SK-N-SH (cell line): ENCODE measurements around the gene NUP58. TPM values are rescaled to one million over a fixed set of nuclear protein-coding genes. Genes with fewer than 3 reads are reported as not detected.

Experiments used
- CTCF ChIA-PET: fragments of 300-600, 350-600 bp; formaldehyde crosslinking; extraction: SDS; loops from one replicate; lab custom pipeline; 2021; lab: Yijun Ruan, JAX
- POLR2A ChIA-PET: fragments of 350-600 bp; sonication (Branson Sonifier 250); formaldehyde crosslinking; extraction: SDS; loops from one replicate; lab custom pipeline; 2020; ENCODE audit warnings: antibody characterized with exemption, inconsistent platforms; lab: Yijun Ruan, JAX
- DNase-seq: peaks from one replicate; pipeline ENCODE4 v3.0.0; 2012
- H2AFZ ChIP-seq: fragments of 200-600 bp; sonication (generic); 2 replicates; pipeline ENCODE4 v1.8.1; 2016; ENCODE audit warnings: antibody characterized with exemption, mild to moderate bottlenecking, low read depth
- H3F3A ChIP-seq: fragments of 200-600 bp; sonication (generic); replicated peaks from 2 replicates; pipeline ENCODE3; 2016; ENCODE audit warnings: antibody characterized with exemption, mild to moderate bottlenecking; ENCODE audit not compliant: insufficient read depth
- H3K27ac ChIP-seq, 2 experiments: fragments of 200-500 bp in 1 of 2; fragments of 200-600 bp in 1 of 2; sonication (Bioruptor generic) in 1 of 2; sonication (generic), shearing (Covaris generic) in 1 of 2; 2 replicates each; pipeline versions ENCODE4 v1.5.1 to v1.6.1; 2014 to 2016; ENCODE audit warnings: low read depth in 2 of 2, inconsistent platforms in 1 of 2, low read length in 1 of 2, mild to moderate bottlenecking in 1 of 2, mixed read lengths in 1 of 2
- H3K27me3 ChIP-seq: fragments of 200-600 bp; sonication (generic), shearing (Covaris generic); 2 replicates; pipeline ENCODE4 v1.6.1; 2016; ENCODE audit warnings: mixed run types; ENCODE audit not compliant: insufficient read depth
- H3K36me3 ChIP-seq, 2 experiments: fragments of 200-500 bp in 1 of 2; fragments of 200-600 bp in 1 of 2; sonication (Bioruptor generic) in 1 of 2; sonication (generic) in 1 of 2; replicated peaks in 1 of 2; 2 replicates each; pipeline versions ENCODE3 to v1.5.1; 2014 to 2016; ENCODE audit warnings: low read length in 1 of 2, mild to moderate bottlenecking in 1 of 2; ENCODE audit not compliant: insufficient read depth in 2 of 2, control insufficient read depth in 1 of 2
- H3K4me1 ChIP-seq, 2 experiments: fragments of 200-500 bp in 1 of 2; fragments of 200-600 bp in 1 of 2; sonication (Bioruptor generic) in 1 of 2; sonication (generic), shearing (Covaris generic) in 1 of 2; 2 replicates each; pipeline versions ENCODE4 v1.5.1 to v1.6.1; 2014 to 2016; ENCODE audit warnings: low read depth in 1 of 2, low read length in 1 of 2, mixed run types in 1 of 2; ENCODE audit not compliant: insufficient read depth in 2 of 2, control insufficient read depth in 1 of 2
- H3K4me2 ChIP-seq: fragments of 200-600 bp; sonication (generic), shearing (Covaris generic); 2 replicates; pipeline ENCODE4 v1.6.1; 2017; ENCODE audit warnings: mixed run types
- H3K4me3 ChIP-seq, 2 experiments: fragments of 200-500 bp in 1 of 2; fragments of 200-600 bp in 1 of 2; sonication (Bioruptor generic) in 1 of 2; sonication (generic), shearing (Covaris generic) in 1 of 2; 2 replicates each; pipeline versions ENCODE4 v1.5.1 to v1.8.1; 2014 to 2016; ENCODE audit warnings: low read depth in 2 of 2, inconsistent platforms in 1 of 2, low read length in 1 of 2, mild to moderate bottlenecking in 1 of 2, mixed read lengths in 1 of 2, moderate library complexity in 1 of 2
- H3K79me2 ChIP-seq: fragments of 200-600 bp; sonication (generic); 2 replicates; pipeline ENCODE4 v1.8.1; 2017; ENCODE audit warnings: mild to moderate bottlenecking; ENCODE audit not compliant: insufficient read depth
- H3K9ac ChIP-seq: fragments of 200-600 bp; sonication (generic); 2 replicates; pipeline ENCODE4 v1.6.1; 2017; ENCODE audit warnings: mixed run types
- H3K9me2 ChIP-seq: fragments of 200-600 bp; sonication (generic); 2 replicates; pipeline ENCODE4 v1.6.1; 2017; ENCODE audit warnings: mixed run types
- H3K9me3 ChIP-seq: fragments of 200-600 bp; sonication (generic); 2 replicates; pipeline ENCODE4 v1.6.1; 2017; ENCODE audit warnings: mixed run types, mild to moderate bottlenecking, moderate library complexity
- H4K20me1 ChIP-seq: fragments of 200-600 bp; sonication (generic); 2 replicates; pipeline ENCODE4 v1.6.1; 2017; ENCODE audit warnings: mild to moderate bottlenecking, mixed run types; ENCODE audit not compliant: insufficient read depth
- ELF1 ChIP-seq: IDR thresholded peaks from 2 replicates; pipeline ENCODE4 v1.4.0; 2012
- FOSL2 ChIP-seq: IDR thresholded peaks from 2 replicates; pipeline ENCODE4 v1.4.0; 2012; ENCODE audit warnings: low read depth, mild to moderate bottlenecking, moderate library complexity, borderline replicate concordance
- GABPA ChIP-seq: IDR thresholded peaks from 2 replicates; pipeline ENCODE4 v1.4.0; 2012; ENCODE audit warnings: low read depth, mild to moderate bottlenecking
- JUND ChIP-seq: IDR thresholded peaks from 2 replicates; pipeline ENCODE4 v1.4.0; 2012
- MXI1 ChIP-seq: IDR thresholded peaks from 2 replicates; pipeline ENCODE4 v1.6.1; 2012; ENCODE audit warnings: mild to moderate bottlenecking, low read depth, low read length, improper control_type of control experiment
- NFIC ChIP-seq: IDR thresholded peaks from 2 replicates; pipeline ENCODE4 v1.4.0; 2012; ENCODE audit warnings: borderline replicate concordance
- NRF1 ChIP-seq: IDR thresholded peaks from 2 replicates; pipeline ENCODE4 v1.6.1; 2012; ENCODE audit warnings: low read depth, mild to moderate bottlenecking, low read length
- POLR2AphosphoS5 ChIP-seq: IDR thresholded peaks from 2 replicates; pipeline ENCODE4 v1.6.1; 2012; ENCODE audit warnings: low read depth, low read length
- RAD21 ChIP-seq: IDR thresholded peaks from 2 replicates; pipeline ENCODE4 v1.6.1; 2012; ENCODE audit warnings: mild to moderate bottlenecking, low read length
- RCOR1 ChIP-seq: fragments of 150-350 bp; IDR thresholded peaks from 2 replicates; pipeline ENCODE4 v1.6.1; 2017; ENCODE audit warnings: antibody characterized with exemption, low read length
- RFX5 ChIP-seq: IDR thresholded peaks from 2 replicates; pipeline ENCODE4 v1.6.1; 2012; ENCODE audit warnings: mild to moderate bottlenecking, improper control_type of control experiment, low read length
- RXRA ChIP-seq: IDR thresholded peaks from 2 replicates; pipeline ENCODE4 v1.4.0; 2012; ENCODE audit warnings: low read depth, mild to moderate bottlenecking, borderline replicate concordance
- WGBS: methylation state at CpG from one replicate; pipeline ENCODE4 v1.1.6; 2017; ENCODE audit warnings: low lambda C conversion rate; 5-methylcytosine and 5-hydroxymethylcytosine counted together
- polyA plus RNA-seq, 3 experiments: library from polyadenylated mRNA; depleted of rRNA; stranded (reverse); fragments of >200 nt; gene quantifications; 2 replicates each; pipeline ENCODE4 v1.2.3, GENCODE V29; 2012
- TF ChIP-seq, protein P1 (sequence below): fragments of 150-350 bp; IDR thresholded peaks from 2 replicates; pipeline ENCODE4 v1.6.1; 2017; ENCODE audit warnings: antibody characterized with exemption, low read length, low read depth, borderline replicate concordance
- TF ChIP-seq, protein P2 (sequence below): IDR thresholded peaks from 2 replicates; pipeline ENCODE4 v1.4.0; 2012; ENCODE audit warnings: low read depth, borderline replicate concordance
- TF ChIP-seq, protein P3 (sequence below): IDR thresholded peaks from 2 replicates; pipeline ENCODE4 v1.6.1; 2012; ENCODE audit warnings: mild to moderate bottlenecking, low read depth, low read length, moderate library complexity

The NUP58 gene
- polyA plus RNA-seq, 1 of the 3 experiments (the other 2 are of a cell fraction) = 18.1 TPM

DNA sequence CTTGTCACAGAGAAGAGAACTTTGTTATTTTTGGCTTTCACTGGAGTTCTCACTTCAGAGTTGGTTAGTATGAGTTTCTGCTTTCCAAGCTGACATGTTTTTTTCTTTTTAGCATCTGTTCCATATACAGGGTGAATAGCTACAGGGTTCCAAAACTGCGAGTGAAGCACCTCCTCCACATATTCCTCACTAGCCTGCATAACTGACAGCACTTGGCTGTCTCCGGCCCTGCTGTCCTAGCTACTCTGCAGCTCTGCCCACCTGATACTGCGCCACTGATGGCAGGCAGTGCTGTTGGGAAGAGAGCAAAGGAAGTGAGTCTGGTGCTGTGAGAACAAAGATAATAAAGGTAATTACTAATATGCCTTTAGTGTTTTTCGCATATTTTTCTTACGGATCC, 77.1 kb downstream of the NUP58 start (continued):
- TF ChIP-seq, protein P1, sequence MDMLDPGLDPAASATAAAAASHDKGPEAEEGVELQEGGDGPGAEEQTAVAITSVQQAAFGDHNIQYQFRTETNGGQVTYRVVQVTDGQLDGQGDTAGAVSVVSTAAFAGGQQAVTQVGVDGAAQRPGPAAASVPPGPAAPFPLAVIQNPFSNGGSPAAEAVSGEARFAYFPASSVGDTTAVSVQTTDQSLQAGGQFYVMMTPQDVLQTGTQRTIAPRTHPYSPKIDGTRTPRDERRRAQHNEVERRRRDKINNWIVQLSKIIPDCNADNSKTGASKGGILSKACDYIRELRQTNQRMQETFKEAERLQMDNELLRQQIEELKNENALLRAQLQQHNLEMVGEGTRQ = no peak

DNA sequence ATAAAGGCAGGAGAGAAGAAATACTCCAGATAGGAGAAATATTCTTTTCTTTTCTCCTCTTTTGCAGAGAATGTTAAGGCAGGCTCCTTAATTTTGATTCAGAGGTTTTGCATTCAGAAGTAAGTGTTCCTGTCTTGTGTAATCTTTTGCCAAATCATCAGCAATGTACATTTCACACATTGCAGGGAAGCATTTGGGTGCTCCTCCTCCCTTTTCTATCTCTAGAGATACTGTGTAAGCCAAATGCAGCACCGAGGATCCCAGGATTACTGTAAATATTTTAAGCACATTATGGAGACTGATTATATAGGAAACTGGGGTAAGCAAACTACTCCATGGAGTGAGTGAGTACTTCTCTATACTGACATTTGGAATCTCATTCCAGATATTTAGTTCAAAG, 77.6 kb downstream of the NUP58 start:
- TF ChIP-seq MXI1 = no peak
- TF ChIP-seq, protein P2, sequence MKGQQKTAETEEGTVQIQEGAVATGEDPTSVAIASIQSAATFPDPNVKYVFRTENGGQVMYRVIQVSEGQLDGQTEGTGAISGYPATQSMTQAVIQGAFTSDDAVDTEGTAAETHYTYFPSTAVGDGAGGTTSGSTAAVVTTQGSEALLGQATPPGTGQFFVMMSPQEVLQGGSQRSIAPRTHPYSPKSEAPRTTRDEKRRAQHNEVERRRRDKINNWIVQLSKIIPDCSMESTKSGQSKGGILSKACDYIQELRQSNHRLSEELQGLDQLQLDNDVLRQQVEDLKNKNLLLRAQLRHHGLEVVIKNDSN = no peak
- no peak for TF ChIP-seq NFIC
- TF ChIP-seq RXRA = no peak
- TF ChIP-seq FOSL2 = no peak
- TF ChIP-seq NRF1 = no peak
- no peak for TF ChIP-seq GABPA
- TF ChIP-seq JUND = no peak
- TF ChIP-seq POLR2AphosphoS5 = no peak
- TF ChIP-seq RCOR1 = no peak
- TF ChIP-seq ELF1 = no peak
- TF ChIP-seq RFX5 = no peak
- TF ChIP-seq, protein P3, sequence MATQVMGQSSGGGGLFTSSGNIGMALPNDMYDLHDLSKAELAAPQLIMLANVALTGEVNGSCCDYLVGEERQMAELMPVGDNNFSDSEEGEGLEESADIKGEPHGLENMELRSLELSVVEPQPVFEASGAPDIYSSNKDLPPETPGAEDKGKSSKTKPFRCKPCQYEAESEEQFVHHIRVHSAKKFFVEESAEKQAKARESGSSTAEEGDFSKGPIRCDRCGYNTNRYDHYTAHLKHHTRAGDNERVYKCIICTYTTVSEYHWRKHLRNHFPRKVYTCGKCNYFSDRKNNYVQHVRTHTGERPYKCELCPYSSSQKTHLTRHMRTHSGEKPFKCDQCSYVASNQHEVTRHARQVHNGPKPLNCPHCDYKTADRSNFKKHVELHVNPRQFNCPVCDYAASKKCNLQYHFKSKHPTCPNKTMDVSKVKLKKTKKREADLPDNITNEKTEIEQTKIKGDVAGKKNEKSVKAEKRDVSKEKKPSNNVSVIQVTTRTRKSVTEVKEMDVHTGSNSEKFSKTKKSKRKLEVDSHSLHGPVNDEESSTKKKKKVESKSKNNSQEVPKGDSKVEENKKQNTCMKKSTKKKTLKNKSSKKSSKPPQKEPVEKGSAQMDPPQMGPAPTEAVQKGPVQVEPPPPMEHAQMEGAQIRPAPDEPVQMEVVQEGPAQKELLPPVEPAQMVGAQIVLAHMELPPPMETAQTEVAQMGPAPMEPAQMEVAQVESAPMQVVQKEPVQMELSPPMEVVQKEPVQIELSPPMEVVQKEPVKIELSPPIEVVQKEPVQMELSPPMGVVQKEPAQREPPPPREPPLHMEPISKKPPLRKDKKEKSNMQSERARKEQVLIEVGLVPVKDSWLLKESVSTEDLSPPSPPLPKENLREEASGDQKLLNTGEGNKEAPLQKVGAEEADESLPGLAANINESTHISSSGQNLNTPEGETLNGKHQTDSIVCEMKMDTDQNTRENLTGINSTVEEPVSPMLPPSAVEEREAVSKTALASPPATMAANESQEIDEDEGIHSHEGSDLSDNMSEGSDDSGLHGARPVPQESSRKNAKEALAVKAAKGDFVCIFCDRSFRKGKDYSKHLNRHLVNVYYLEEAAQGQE = no peak
- TF ChIP-seq RAD21 = no peak
- Histone ChIP-seq H3K27me3 (peaks cover 9% of the 10 kb centered on the region; the same call in 1 of the 2 replicates), H3K79me2 (no peaks in the 10 kb centered on the region), H3K27ac (no peak overlapping the region), H3K4me3 (no peak overlapping the region), H2AFZ (no peak overlapping the region), H3K9me2 (no peaks in the 10 kb centered on the region), H3K9ac (no peak overlapping the region), H3K36me3 (no peaks in the 10 kb centered on the region), H4K20me1 (no peaks in the 10 kb centered on the region), H3K4me1 (no peaks in the 10 kb centered on the region), H3F3A (no peaks in the 10 kb centered on the region), H3K9me3 (no peaks in the 10 kb centered on the region), H3K4me2 (no peak overlapping the region)
- ChIA-PET POLR2A (no interaction called here), CTCF (interaction anchor here (1.3 kb wide), 1 partner anchor 145 kb away, joined by 4 read pairs; no protein-coding TSS in a partner anchor)
- no peak for DNase-seq
- WGBS = 16% methylated on average over 1 of the region's 1 CpG
